Measurements from ENCODE around the gene MACROH2A2.

The MACROH2A2 gene

GRCh38 chr10:70123817-70124216 is 71.2 kb downstream of the MACROH2A2 start:
- H3K4me3 ChIP-seq = no peak overlapping the region
- no peak overlapping the region for H3K27ac ChIP-seq

DNA sequence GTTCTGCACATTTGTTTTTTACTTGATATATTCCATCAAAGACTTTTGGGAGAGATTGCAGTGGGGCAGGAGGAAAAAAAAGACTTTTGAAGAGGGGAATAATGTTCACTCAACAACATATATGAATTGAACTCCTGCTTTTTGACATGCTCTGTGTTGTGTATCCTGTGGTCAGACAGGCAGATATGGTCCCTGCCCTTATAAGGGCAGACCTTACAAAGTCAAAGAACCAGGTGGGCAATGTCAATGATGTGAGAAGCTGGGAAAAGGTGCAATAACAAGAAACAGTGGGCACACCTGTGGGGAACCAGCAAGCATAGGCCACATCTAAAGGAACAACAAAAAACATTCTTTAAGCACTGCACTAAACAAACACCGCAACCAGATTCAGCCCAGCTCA is 71.8 kb downstream of the MACROH2A2 start:
- Histone ChIP-seq H3K4me3 (no peak overlapping the region), H3K27ac (no peak overlapping the region)

GRCh38 chr10:70124918-70125317 is 72.3 kb downstream of the MACROH2A2 start:
- Histone ChIP-seq H3K27ac (no peak overlapping the region), H3K4me3 (no peak overlapping the region)

DNA sequence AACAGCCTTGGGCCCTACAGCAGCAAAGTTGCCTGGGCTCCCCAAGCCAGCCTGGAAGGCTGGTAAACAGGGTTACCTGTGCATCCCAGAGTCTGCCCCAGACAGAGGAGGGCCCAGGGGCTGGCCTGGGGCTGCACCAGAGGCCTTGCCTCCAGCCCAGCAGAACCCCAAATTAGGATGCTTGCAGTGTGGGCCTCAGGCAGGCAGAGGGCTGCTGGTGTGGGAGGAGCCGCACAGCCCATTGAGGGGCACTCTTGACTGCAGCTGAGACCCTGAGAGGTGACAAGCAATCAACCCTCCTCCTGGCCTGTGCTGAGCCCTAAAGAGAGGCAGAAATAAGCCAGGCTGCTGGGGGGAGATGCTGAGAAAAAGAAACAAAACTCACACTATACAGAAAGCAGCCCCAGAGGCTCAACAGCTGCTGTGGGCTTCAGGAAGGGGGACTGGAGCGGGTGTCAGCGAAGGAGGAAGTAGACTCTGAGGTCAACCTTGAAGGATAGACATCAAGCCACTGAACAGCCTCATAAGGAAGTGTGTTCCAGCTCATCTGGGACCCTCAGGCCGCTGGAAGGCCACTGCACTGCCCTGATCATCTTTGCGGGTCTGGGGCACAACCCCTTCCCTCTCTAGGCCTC is 73.4 kb downstream of the MACROH2A2 start:
- H3K4me3 ChIP-seq = no peak overlapping the region
- H3K27ac ChIP-seq = no peak overlapping the region

DNA sequence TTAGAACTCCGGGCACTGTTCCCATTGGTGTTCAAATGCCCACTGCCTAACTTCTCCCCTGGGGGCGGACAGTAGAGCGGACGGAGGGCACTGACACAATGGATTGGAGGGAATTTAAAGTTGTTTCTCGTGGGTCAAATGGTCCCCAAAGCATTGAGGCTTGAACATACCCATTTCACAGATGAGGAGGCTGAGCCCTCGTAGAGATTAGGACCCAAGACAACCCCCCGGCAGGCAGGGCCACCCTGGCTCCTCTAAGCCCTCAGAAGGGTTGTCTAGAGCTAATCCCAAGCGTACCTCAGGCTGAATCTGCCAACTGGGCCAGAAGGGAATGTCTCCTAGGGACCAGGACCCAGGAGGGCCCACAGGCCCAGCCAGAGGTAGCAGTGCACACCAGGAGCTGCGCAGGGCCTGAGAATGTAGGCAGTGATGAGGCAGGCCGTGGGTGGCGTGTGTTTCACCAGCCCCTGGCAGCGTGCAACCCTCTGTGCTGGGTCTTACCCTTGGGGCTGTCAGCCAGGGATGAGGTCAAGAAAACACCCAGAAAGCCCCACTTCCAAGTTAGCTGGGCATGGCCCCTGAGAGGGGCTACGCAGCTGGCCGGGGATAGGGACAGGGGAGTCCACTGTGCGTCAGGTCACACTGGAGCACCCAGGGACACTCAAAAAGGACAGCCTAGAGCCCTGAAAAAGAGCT is 74.2 kb downstream of the MACROH2A2 start:
- Histone ChIP-seq H3K27ac (no peak overlapping the region), H3K4me3 (no peak overlapping the region)

DNA sequence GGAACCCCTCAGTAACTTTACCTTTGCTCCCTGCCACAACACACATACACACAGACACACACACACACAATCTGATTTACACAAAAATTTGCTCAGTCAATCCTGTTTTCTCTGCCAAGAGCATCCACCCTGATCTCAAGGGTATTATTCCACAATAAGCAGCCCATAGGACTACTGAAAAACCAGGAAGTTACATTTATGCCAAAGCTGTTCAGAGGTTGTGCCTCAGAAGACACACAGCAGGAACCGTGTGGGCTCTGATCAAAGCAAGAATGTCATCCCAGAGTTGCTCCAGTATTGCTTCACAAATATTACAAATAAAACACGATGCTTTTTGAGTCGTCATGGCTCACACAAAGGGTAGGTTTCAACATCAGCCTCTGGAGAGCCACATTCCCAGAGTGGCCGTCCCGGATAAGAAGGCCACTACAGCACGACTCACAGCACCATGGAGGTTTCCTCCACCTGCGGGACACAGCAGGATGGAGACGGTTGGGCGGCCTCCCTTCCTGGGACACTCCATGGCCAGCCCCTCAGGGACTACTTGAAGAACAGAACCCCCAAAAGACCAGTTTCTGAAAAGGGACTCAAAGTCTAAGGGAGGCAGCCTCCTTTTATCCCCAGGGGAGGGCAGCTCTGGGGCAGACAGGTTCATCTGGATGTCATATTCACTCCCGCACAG is 78.4 kb downstream of the MACROH2A2 start:
- peak overlapping the region in 5 of 21 experiments; percentile 26 to 85 (median 46) for H3K27ac ChIP-seq
- peak overlapping the region in 1 of 7 experiments; percentile 55 for H3K4me3 ChIP-seq

GRCh38 chr10:70131560-70131937 is 78.9 kb downstream of the MACROH2A2 start:
- peak overlapping the region in 8 of 21 experiments; percentile 26 to 91 (median 76) for H3K27ac ChIP-seq

DNA sequence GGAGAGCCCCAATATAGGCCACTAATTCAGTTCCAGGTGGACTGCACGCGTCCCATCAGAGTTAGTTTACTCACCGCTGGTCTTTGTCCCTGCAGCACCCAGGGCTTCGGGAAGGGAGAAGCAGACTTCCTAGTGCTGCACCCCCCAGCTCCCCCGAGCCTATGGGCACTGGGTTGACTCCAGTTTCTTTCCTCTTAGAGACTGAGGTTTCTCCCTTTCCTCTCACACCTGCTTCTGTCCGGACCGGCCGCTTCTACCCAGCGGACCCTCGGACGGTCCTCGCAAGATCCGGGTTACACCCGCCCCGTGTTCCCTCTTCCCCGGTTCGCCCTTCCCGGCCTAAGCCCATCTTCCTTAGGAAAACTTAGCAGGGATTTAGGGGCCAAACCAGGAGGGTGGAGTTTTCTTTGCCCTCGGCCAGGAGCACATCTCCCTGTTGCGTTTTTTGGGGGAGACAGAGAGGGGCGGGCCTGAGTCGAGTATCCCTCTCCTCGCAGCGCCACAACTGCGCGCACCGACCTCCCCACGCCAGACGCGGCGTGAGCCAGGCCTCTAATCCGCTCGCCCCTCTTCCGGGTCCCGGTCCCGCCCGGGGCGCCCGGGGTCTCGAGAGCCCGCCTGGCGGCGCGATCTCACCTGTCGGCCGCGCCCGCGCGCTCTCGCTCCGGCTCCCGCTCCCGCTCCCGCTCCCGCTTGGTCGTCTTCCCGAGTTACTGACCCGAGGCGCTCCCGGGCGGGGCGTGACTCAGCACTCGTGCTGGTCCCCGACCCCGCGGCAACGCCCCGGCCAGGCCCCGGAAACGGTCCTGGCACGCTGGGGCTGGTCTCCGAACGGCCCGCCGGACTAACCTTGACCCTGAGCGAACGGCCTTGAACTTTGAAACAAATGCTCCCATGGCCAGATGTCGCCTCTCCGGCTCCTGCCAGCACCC is 79.7 kb downstream of the MACROH2A2 start, which contains the start of gene AIFM2:
TSS of gene AIFM2 (minus strand) at position 728 of the 932 bp plus-strand sequence. CDS start 8,741 bp downstream, outside the sequence.
- peak within 1 kb of the TSS in 20 of 21 experiments; percentile 22 to 91 (median 76) for H3K27ac ChIP-seq
- H3K4me3 ChIP-seq = peak within 1 kb of the TSS; percentile 34 to 69 (median 57)

More at GRCh38 chr10:70131560-70131937, 78.9 kb downstream of the MACROH2A2 start:
- H3K4me3 ChIP-seq = peak overlapping the region in 4 of 7 experiments; percentile 55 to 69 (median 59)

DNA sequence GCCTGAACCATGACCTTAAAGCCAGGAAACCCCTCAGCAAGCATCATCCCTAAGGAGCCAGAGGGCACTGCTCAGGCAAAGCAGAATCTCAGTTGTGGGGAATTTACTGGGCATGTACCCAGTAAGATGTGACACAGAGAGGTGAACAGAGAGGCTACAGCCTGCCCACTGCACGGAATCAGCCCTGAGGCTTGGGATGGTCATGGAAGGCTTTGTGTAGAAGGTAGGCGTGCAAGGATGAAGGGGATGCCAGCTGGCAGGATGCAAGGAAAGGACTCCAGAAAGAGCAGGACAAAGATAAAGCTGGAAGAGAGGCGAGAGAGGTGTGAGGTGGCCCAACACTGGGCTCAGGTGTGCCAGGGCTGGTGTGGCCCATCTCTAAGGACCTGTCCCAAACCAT is 82.4 kb downstream of the MACROH2A2 start:
- H3K4me3 ChIP-seq = no peak overlapping the region
- no peak overlapping the region for H3K27ac ChIP-seq

DNA sequence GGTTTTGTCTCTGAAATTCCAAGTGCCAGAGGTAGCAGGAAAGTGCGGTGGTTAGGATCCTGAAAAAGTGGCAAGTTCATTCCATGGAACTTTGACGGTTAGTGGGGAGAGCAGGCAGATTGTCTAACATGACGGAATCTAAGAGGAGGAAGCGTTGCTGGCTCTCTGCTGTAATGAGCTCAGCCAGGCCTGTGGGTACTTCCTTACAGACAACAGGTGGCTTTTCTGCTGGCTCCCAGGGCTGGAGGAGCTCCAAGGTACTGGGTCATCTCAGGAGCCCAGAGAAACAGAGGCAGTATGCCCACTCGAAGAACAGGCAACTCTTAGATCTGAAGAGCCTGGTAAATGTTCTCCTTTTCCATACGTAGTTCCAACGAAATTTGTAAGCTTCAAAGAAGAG is 83.0 kb downstream of the MACROH2A2 start:
- Histone ChIP-seq H3K4me3 (no peak overlapping the region), H3K27ac (no peak overlapping the region)

- Histone ChIP-seq H3K4me3 (no peak overlapping the region), H3K27ac (no peak overlapping the region)
Measured at GRCh38 chr10:70137135-70137534, 84.5 kb downstream of the MACROH2A2 start.

GRCh38 chr10:70137927-70138883 is 85.6 kb downstream of the MACROH2A2 start:
- no peak overlapping the region for H3K4me3 ChIP-seq
- H3K27ac ChIP-seq = peak overlapping the region in 8 of 21 experiments; percentile 3 to 54 (median 16)

DNA sequence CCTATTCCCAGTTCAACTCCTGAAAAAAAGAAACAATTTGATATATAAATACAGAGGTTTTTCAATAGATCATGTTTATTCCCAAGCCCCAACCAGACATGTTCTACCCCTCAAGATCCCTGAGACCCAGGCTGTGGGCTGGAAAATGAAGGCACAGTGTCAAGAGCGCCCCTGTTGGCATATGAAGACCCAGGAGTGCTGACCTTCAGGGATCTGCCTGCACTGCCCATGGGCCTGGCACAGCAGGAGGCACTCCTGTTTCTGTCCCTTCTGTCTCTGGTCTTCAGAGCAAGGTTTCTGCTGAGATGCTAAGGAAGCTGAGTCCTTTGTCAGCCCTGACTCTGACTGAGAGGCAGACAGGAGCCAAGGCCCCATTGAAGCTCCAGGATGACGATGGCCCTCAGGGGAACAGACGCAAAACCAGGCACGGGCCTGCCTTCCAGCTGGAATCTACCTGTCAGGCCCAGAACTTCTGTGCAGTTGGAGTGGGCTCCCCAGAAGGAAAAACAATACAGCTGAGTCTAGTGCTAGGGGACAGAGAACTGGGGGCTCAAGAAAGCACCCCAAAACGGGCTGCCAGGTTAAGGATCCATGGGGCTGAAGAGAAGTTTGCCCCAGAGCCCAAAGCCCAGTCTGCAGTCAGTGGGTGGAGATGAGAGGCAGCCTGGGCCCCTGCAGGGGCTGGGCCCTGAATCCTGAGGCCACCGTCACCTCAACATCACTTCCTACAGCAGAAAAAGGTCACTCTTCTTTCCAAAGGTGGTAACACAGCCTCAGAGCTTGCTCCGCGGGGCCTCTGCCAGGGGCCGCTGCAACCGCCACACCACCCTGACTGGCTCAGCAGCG is 86.7 kb downstream of the MACROH2A2 start:
- H3K27ac ChIP-seq = peak overlapping the region in 2 of 21 experiments; percentile 11 to 54
- no peak overlapping the region for H3K4me3 ChIP-seq

- Histone ChIP-seq H3K4me3 (no peak overlapping the region), H3K27ac (peak overlapping the region in 1 of 21 experiments; percentile 11)
Measured at GRCh38 chr10:70139997-70140250, 87.3 kb downstream of the MACROH2A2 start.

DNA sequence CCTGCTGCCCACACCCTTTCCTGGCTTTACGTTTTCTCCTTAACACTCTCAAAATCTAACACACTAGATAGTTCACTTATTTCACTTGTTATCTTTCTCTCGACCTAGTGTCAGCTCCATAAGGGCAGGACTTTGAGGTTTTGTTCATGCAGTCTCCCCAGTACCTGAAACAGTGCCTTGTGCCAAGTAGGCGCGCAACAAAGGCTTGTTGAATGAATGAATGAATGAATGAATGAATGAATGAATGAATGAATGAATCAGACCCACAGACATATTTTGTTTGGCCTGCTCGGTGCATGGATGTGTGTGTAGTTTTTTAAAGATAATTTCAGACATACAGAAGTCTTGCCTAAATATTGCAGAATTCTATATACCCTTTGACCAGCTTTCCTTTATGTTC is 87.7 kb downstream of the MACROH2A2 start:
- no peak overlapping the region for H3K4me3 ChIP-seq
- no peak overlapping the region for H3K27ac ChIP-seq

DNA sequence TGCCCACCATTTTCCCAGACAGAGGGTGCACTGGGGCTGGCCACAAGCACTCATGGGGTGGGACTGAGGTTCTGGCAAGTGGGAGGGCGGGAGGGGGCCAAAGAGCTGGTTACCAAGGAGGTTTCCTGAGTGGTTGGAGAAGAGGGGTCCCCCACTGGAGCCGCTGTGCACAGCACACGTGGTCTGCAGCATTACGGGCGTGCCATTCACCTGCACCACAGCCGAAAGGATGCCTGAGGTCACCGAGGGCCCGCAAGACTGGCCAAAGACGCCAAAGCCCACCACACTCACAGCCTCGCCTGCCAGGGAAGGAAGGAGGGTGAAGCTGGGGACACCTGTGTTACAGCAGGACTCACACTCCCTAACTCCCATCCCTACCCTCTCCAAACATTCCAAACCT is 89.9 kb downstream of the MACROH2A2 start:
- no peak overlapping the region for H3K27ac ChIP-seq
- H3K4me3 ChIP-seq = no peak overlapping the region

- Histone ChIP-seq H3K27ac (peak overlapping the region in 11 of 21 experiments; percentile 87 to 97 (median 95)), H3K4me3 (peak overlapping the region in 4 of 7 experiments; percentile 68 to 90 (median 86))
Measured at GRCh38 chr10:70144372-70145110, 91.9 kb downstream of the MACROH2A2 start.
